Uterus (tissue), 4 donors: ENCODE data around the gene C9orf85. TPM values are rescaled to one million over a fixed set of nuclear protein-coding genes. Genes with fewer than 3 reads are reported as not detected.

Experiments used
- DNase-seq, 2 donors: peaks; one replicate each; pipeline ENCODE4 v3.0.0-alpha.2; 2019 to 2020
- H3K27ac ChIP-seq, 2 donors: fragments of 200-600 bp; sonication (generic); 1 replicate in 1 of 2; 2 replicates in 1 of 2; pipeline ENCODE4 v1.5.1; 2016 to 2018
- H3K27me3 ChIP-seq, 2 donors: fragments of 200-600 bp; sonication (generic); one replicate each; pipeline ENCODE4 v1.5.1; 2018 to 2019; ENCODE audit warnings: control low read depth in 1 of 2
- H3K36me3 ChIP-seq, 2 donors: fragments of 200-600 bp; sonication (generic); one replicate each; pipeline ENCODE4 v1.5.1; 2019; ENCODE audit warnings: control low read depth in 1 of 2
- H3K4me1 ChIP-seq, 2 donors: fragments of 200-600 bp; sonication (generic); one replicate each; pipeline ENCODE4 v1.5.1; 2018 to 2019; ENCODE audit warnings: control low read depth in 1 of 2
- H3K4me3 ChIP-seq, 2 donors: fragments of 200-600 bp; sonication (generic); 1 replicate in 1 of 2; 2 replicates in 1 of 2; pipeline ENCODE4 v1.5.1; 2018 to 2019; ENCODE audit warnings: mild to moderate bottlenecking in 1 of 2
- H3K9me3 ChIP-seq, 2 donors: fragments of 200-600 bp; sonication (generic); one replicate each; pipeline ENCODE4 v1.5.1; 2019; ENCODE audit warnings: control low read depth in 1 of 2
- POLR2A ChIP-seq, 2 donors: fragments of 450-650 bp; IDR thresholded peaks; one replicate each; pipeline ENCODE4 v1.6.1; 2016; ENCODE audit warnings: antibody characterized with exemption in 2 of 2, mild to moderate bottlenecking in 1 of 2, moderate library complexity in 1 of 2
- intact Hi-C: fragments of 100-400 bp; cut with DNase I; formaldehyde crosslinking; loops from one replicate; pipeline ENCODE4 v1.15.1; 2023; ENCODE audit warnings: low total_unique reads
- small RNA-seq: library from RNA; depleted of rRNA; stranded (forward); fragments of <200 nt; gene quantifications from one replicate; pipeline ENCODE3, GENCODE V24; 2016
- total RNA-seq, 4 donors: library from RNA; depleted of rRNA in 3 of 4; stranded (reverse); fragments of >200 nt in 3 of 4; gene quantifications; one replicate each; pipeline versions ENCODE4 v1.1.0 to v1.2.4, GENCODE V29; 2014 to 2023
- TF ChIP-seq, protein P1 (sequence below), 4 experiments: fragments of 200-600 bp in 2 of 4; fragments of 450-650 bp in 2 of 4; sonication (generic) in 2 of 4; IDR thresholded peaks; one replicate each; pipeline ENCODE4 v1.5.1; 2016 to 2019; ENCODE audit warnings: antibody characterized with exemption in 4 of 4, mild to moderate bottlenecking in 2 of 4, moderate library complexity in 1 of 4
- donor health status: DM: yes; HTN: yes; CAD: no.

C9orf85 gene
- total RNA-seq, 4 donors from 2014 or later = 8.2 to 22.0 (median 15.9) TPM

DNA sequence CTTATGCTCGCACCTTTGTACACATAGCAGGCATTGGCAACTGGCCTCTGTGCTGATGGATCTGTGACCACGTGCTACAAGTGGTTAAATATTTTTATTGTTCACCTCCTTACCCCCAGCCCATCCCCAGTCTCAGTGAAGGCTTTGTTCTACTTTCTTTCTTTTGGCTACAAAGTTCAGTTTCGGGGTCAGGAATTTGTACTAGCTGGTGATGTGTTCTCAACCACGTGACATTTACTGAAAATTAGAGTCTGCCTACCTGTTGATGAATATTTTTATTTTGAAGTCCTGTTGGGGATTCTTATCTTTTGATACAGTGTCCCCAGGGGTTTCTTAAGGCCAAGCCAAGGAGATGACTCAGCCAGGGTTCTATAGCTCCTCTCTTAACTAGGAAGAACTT, 101.2 kb downstream of the C9orf85 start:
- intact Hi-C loops = no loop called here
- no peak for DNase-seq
- Histone ChIP-seq H3K27me3 (no peaks in the 10 kb centered on the region), H3K4me3 (no peak overlapping the region), H3K36me3 (no peaks in the 10 kb centered on the region), H3K4me1 (no peaks in the 10 kb centered on the region), H3K27ac (no peak overlapping the region), H3K9me3 (no peaks in the 10 kb centered on the region)
- TF ChIP-seq, protein P1, sequence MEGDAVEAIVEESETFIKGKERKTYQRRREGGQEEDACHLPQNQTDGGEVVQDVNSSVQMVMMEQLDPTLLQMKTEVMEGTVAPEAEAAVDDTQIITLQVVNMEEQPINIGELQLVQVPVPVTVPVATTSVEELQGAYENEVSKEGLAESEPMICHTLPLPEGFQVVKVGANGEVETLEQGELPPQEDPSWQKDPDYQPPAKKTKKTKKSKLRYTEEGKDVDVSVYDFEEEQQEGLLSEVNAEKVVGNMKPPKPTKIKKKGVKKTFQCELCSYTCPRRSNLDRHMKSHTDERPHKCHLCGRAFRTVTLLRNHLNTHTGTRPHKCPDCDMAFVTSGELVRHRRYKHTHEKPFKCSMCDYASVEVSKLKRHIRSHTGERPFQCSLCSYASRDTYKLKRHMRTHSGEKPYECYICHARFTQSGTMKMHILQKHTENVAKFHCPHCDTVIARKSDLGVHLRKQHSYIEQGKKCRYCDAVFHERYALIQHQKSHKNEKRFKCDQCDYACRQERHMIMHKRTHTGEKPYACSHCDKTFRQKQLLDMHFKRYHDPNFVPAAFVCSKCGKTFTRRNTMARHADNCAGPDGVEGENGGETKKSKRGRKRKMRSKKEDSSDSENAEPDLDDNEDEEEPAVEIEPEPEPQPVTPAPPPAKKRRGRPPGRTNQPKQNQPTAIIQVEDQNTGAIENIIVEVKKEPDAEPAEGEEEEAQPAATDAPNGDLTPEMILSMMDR (IDR thresholded peaks at IDR 0.05) = no peak
- TF ChIP-seq POLR2A (IDR thresholded peaks at IDR 0.05) = no peak

DNA sequence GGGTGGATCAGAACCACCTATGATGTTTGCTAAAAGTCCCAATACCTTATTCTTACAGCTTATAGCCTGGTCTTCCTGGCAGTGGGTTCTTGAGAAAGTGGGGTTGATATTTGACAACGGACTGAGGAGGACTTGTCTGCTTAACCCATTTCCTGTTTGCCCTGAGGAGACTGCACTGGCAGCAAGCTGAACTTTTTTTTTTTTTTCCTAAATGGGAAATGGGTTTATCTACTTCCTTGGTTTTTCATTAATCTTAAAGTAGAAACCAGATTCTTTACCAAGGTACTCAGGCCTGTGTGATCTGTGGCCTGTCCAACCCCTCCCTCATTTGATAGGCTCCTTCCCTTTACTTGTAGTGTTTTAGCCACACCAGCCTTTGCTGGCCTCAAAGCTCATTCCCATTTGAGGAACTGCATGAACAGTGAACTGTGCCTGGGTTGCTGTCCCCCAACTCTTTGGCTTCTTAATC, 101.9 kb downstream of the C9orf85 start:
- H3K9me3 ChIP-seq = no peaks in the 10 kb centered on the region
- H3K27me3 ChIP-seq = no peaks in the 10 kb centered on the region
- TF ChIP-seq, protein P1 (IDR thresholded peaks at IDR 0.05) = no peak
- no peak for TF ChIP-seq POLR2A (IDR thresholded peaks at IDR 0.05)
- no peaks in the 10 kb centered on the region for H3K36me3 ChIP-seq
- DNase-seq = no peak
- H3K4me3 ChIP-seq = no peak overlapping the region
- H3K27ac ChIP-seq = no peak overlapping the region
- no peaks in the 10 kb centered on the region for H3K4me1 ChIP-seq
- intact Hi-C loops = no loop called here

DNA sequence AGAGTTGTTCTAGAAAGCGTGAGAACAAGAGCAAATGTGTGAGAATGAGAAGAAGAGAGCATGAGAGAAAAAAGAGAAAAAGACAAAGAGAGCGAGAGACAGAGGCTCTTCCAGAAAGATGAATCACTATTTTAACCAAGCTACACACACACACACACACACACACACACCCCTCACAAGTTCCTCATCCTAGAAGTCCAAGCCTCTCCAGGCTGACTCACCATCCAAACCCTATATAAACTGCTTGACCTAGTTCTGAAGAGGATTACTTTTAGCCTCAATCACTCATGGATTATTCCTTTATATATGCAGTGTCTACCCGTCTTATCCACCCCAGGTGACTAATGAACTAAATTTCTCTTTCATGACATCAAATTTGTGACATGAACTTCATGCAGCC, 111.4 kb downstream of the C9orf85 start:
- no peaks in the 10 kb centered on the region for H3K27me3 ChIP-seq
- intact Hi-C loops = no loop called here
- no peak overlapping the region for H3K4me3 ChIP-seq
- no peaks in the 10 kb centered on the region for H3K36me3 ChIP-seq
- H3K27ac ChIP-seq = no peak overlapping the region
- no peaks in the 10 kb centered on the region for H3K4me1 ChIP-seq
- no peak for TF ChIP-seq POLR2A (IDR thresholded peaks at IDR 0.05)
- TF ChIP-seq, protein P1 (IDR thresholded peaks at IDR 0.05) = no peak
- no peak for DNase-seq
- H3K9me3 ChIP-seq = no peaks in the 10 kb centered on the region

Small RNAs within 50 kb of the gene (small RNA-seq; reads per million reads assigned to genes)
- not detected for gene HSPB1P1
- gene RF00019 = not detected

Other genes with a start within 250 kb of the C9orf85 start
- 10 to 100 TPM in 3 of 4 donors, 1 to 10 TPM in 1; 7.4 to 50.7 (median 30.5) TPM for gene CEMIP2, start 143.1 kb upstream of the C9orf85 start, total RNA-seq
- gene ABHD17B, start 446 bp upstream of the C9orf85 start, total RNA-seq = 10 to 100 TPM; 11.5 to 67.2 (median 16.2) TPM
- gene C9orf57, start 149.0 kb downstream of the C9orf85 start, total RNA-seq = not detected
- 10 to 100 TPM in 1 of 4 donors, 1 to 10 TPM in 1, not detected in 2; 4.8 to 26.6 TPM for gene GDA, start 237.8 kb downstream of the C9orf85 start, total RNA-seq